ENCODE results near the gene ABCB4.

Gene ABCB4

GRCh38 chr7:87424075-87424474, 51.4 kb downstream of the ABCB4 start:
- peak overlapping the region; percentile 6; the same call in 1 of the 2 replicates for H3K27ac ChIP-seq
- TF ChIP-seq ZFX (IDR thresholded peaks at IDR 0.05; ENCODE audit: borderline replicate concordance), result no peak
- TF ChIP-seq, protein P1, sequence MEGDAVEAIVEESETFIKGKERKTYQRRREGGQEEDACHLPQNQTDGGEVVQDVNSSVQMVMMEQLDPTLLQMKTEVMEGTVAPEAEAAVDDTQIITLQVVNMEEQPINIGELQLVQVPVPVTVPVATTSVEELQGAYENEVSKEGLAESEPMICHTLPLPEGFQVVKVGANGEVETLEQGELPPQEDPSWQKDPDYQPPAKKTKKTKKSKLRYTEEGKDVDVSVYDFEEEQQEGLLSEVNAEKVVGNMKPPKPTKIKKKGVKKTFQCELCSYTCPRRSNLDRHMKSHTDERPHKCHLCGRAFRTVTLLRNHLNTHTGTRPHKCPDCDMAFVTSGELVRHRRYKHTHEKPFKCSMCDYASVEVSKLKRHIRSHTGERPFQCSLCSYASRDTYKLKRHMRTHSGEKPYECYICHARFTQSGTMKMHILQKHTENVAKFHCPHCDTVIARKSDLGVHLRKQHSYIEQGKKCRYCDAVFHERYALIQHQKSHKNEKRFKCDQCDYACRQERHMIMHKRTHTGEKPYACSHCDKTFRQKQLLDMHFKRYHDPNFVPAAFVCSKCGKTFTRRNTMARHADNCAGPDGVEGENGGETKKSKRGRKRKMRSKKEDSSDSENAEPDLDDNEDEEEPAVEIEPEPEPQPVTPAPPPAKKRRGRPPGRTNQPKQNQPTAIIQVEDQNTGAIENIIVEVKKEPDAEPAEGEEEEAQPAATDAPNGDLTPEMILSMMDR (IDR thresholded peaks at IDR 0.05), result no peak

DNA sequence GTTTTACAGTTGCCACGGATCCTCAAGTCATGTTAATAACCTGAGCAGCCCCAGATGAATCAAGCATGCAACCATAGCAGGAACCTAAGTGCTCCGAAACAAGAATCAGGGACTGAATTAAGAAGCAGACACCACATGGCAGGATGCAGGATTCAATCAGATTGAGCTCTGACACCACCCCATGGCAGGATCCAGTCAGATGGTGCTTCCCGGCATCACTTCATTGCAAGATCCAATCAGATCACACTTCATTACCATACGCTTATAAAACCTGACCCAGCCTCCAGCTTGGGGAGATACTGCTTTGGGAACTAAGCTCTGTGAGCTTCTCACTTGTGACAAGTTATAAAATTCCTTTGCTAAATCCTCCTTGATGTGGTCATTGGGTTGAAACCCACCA, 55.3 kb downstream of the ABCB4 start:
- no peak overlapping the region for H3K27ac ChIP-seq
- no peak for TF ChIP-seq ZFX (IDR thresholded peaks at IDR 0.05; ENCODE audit: borderline replicate concordance)
- TF ChIP-seq, protein P1 (IDR thresholded peaks at IDR 0.05), result no peak

- H3K27ac ChIP-seq, result no peak overlapping the region
- TF ChIP-seq, protein P1 (IDR thresholded peaks at IDR 0.05), result peak; percentile 85
- no peak for TF ChIP-seq ZFX (IDR thresholded peaks at IDR 0.05; ENCODE audit: borderline replicate concordance)
Measured at GRCh38 chr7:87416682-87417587, 58.5 kb downstream of the ABCB4 start.

- TF ChIP-seq ZFX (IDR thresholded peaks at IDR 0.05; ENCODE audit: borderline replicate concordance), result no peak
- TF ChIP-seq, protein P1 (IDR thresholded peaks at IDR 0.05), result no peak
- H3K27ac ChIP-seq, result no peak overlapping the region
Measured at GRCh38 chr7:87414794-87415188, 60.7 kb downstream of the ABCB4 start.

DNA sequence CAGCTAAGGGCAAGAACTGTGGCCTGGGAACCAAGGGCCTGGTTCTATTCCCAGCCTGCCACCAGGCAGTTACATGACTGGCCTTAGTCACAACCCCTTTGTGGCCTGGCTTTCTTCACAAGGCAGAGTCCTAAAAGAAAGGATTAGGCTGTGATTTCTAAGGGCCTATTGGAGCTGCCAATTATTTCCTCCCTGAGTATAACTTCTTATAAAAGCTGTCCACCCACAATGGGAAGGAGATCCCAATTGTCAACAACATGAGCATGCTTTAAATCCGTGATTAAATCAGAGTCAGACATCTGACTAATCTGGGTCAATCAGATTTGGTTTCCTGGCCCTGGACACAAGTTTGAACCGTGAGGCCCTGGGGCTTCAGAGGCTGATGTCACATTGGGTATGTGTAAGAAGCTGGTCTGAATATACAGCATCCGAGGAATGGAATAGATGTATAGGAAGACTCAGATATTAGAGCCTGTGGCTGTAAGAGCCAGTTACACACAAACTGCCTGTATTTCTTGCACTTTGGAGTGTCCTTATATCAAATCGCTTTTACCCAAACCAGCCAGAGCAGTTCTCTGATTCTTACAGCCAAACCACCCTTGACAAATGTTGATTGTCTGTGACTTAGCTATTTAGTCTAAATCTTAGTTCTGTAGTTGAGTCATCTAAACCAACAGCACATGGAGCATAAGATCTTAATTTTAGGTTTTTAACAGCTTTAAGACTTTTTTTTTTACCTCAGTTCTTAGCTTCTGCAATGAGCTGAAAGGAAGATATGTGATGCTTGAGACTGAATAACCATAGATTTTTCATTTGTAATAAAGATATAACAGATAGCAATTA, 61.3 kb downstream of the ABCB4 start:
- no peak overlapping the region for H3K27ac ChIP-seq
- no peak for TF ChIP-seq ZFX (IDR thresholded peaks at IDR 0.05; ENCODE audit: borderline replicate concordance)
- TF ChIP-seq, protein P1 (IDR thresholded peaks at IDR 0.05), result no peak

- no peak overlapping the region for H3K27ac ChIP-seq
Measured at GRCh38 chr7:87413029-87413428, 62.5 kb downstream of the ABCB4 start.

More at GRCh38 chr7:87413029-87413428, 62.5 kb downstream of the ABCB4 start:
- TF ChIP-seq, protein P1 (IDR thresholded peaks at IDR 0.05), result no peak
- no peak for TF ChIP-seq ZFX (IDR thresholded peaks at IDR 0.05; ENCODE audit: borderline replicate concordance)

Data from 22Rv1 (cell line).